ENCODE measurements around the gene DENND6A.
"Not testable (repeated sequence)": the region's sequence is repeated elsewhere in the genome, so short reads cannot be mapped to it uniquely, and the experiment has no call there.

The DENND6A gene

DNA sequence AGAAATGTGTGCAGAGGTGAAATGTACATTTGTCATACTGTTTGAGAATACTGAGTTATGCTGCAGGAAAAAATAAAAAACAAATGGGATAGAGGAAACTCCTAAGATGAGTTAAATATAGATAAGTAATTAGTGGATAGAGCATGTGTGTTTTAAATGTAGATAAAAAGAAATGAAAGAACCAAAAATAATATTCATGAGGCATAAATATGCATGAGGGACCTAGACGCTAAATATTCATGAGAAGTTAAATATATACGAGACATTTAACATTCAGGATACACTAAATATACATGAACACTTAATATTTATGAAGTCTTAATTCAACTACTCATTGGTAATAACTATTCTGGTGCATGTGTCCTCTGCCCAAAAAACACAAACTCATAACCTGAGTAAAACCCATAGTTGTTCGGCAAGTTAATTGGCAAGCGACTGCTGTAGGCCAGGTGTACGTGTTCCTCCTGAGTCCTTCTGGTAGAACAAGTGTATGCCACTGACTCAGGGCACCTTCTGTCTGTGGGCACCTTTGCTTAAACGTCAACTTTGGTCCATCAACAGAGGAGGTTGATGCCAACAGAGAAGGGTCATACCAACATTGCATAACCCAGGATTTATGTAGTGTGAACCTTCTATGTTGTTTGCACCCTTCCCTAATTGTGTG lies 24.5 kb upstream of the DENND6A start:
- no peaks in the 10 kb centered on the region for H3K4me1 Mint-ChIP-seq
- no peaks in the 10 kb centered on the region for H3K9me3 Mint-ChIP-seq
- H3K27me3 Mint-ChIP-seq, result peaks cover 3% of the 10 kb centered on the region
- DNase-seq (ENCODE audit: low spot score in 2 of 2) (no peak), ATAC-seq (replicated peaks; ENCODE audit: extremely low read depth, poor library complexity, severe bottlenecking) (no peak)
- H3K4me3 Mint-ChIP-seq, result no peak overlapping the region
- H3K27ac Mint-ChIP-seq (ENCODE audit: low read depth), result no peak overlapping the region
- no peaks in the 10 kb centered on the region for H3K36me3 Mint-ChIP-seq (ENCODE audit: insufficient read depth)

DNA sequence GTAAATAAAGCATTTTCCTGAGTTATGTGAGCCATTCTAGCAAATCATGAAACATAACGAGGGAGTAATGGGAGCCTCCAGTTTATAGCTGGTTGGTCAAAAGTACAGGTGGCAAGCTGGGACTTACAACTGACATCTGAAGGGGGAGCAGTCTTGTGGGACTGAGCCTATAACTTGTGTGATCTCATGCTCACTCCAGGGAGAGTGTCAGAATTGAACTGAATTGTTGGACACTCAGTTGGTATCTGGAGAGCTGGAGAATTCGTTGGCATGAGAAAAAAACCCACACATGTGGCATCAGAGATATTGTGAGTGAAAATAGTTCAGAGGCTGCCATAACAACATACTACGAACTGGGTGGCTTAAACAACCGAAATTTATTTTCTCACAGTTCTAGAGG lies 22.8 kb upstream of the DENND6A start:
- no peaks in the 10 kb centered on the region for H3K4me1 Mint-ChIP-seq
- no peaks in the 10 kb centered on the region for H3K27me3 Mint-ChIP-seq
- no peaks in the 10 kb centered on the region for H3K36me3 Mint-ChIP-seq (ENCODE audit: insufficient read depth)
- DNase-seq (ENCODE audit: low spot score in 2 of 2) (no peak), ATAC-seq (replicated peaks; ENCODE audit: extremely low read depth, poor library complexity, severe bottlenecking) (no peak)
- no peaks in the 10 kb centered on the region for H3K9me3 Mint-ChIP-seq
- no peak overlapping the region for H3K27ac Mint-ChIP-seq (ENCODE audit: low read depth)
- no peak overlapping the region for H3K4me3 Mint-ChIP-seq

DNA sequence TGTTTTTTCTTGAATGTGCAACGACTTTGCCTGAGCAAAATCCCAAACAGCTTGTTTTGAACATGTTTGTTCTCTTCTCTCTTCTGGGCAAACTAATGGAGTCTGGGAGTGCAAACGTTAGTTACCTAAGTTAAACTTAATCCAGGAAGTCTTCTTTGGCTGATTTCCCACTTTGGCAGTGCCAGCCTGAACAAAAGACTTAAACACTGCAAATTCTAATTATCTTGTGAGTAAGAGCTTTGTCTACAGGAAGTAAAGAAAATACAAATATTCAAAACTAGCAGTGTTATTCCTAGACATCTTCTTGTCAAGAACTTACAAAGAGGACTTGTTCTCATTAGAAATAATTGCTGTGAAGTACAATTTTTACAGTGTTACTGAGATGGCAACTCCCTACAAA lies 16.7 kb upstream of the DENND6A start:
- Mint-ChIP-seq H3K4me3 (no peak overlapping the region), H3K36me3 (ENCODE audit: insufficient read depth) (no peaks in the 10 kb centered on the region), H3K9me3 (no peaks in the 10 kb centered on the region), H3K4me1 (peaks cover 5% of the 10 kb centered on the region), H3K27ac (ENCODE audit: low read depth) (no peak overlapping the region), H3K27me3 (no peaks in the 10 kb centered on the region)
- DNase-seq (ENCODE audit: low spot score in 2 of 2), result no peak
- ATAC-seq (replicated peaks; ENCODE audit: extremely low read depth, poor library complexity, severe bottlenecking), result no peak

DNA sequence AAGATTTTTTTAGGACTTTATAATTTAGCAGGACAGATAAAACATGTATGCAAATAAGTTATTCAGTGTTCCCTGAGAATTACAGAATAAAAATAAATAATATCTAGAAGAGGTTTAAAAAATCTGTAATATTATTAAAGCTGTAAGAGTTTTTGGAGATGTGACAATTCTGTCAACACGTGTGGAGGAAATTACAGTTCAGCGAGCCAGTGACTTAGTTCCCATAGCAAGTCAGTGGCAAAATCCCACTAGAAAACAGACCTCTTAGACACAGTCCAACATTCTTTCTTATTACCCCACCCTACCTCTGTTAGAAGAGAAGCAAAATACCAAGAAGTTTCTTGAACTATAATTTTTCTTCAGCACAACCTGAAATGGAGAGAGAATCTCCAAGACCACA lies 16.2 kb upstream of the DENND6A start:
- H3K4me1 Mint-ChIP-seq, result peaks cover 5% of the 10 kb centered on the region
- no peaks in the 10 kb centered on the region for H3K27me3 Mint-ChIP-seq
- DNase-seq (ENCODE audit: low spot score in 2 of 2) (no peak), ATAC-seq (replicated peaks; ENCODE audit: extremely low read depth, poor library complexity, severe bottlenecking) (no peak)
- H3K27ac Mint-ChIP-seq (ENCODE audit: low read depth), result no peak overlapping the region
- no peak overlapping the region for H3K4me3 Mint-ChIP-seq
- H3K36me3 Mint-ChIP-seq (ENCODE audit: insufficient read depth), result no peaks in the 10 kb centered on the region
- H3K9me3 Mint-ChIP-seq, result no peaks in the 10 kb centered on the region

DNA sequence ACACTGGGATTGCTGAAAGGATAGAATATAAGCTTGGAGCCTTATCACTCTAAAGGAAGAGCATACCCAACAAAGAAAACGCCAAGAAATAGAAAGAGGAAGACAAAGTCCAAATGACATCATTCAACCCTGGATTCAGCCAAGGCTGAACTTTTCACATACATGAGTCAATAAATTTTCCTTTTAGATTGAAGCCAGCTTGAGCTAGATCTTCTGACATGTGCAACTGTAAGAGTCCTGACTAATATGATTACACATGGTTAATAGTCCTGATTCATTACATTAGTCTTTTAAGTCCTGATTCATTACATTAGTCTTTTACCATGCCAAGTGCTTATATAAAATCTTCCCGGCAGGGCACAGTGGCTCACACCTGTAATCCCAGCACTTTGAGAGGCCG lies 13.6 kb upstream of the DENND6A start:
- Mint-ChIP-seq H3K27me3 (no peaks in the 10 kb centered on the region), H3K27ac (ENCODE audit: low read depth) (no peak overlapping the region)
- no peak for DNase-seq (ENCODE audit: low spot score in 2 of 2)

DNA sequence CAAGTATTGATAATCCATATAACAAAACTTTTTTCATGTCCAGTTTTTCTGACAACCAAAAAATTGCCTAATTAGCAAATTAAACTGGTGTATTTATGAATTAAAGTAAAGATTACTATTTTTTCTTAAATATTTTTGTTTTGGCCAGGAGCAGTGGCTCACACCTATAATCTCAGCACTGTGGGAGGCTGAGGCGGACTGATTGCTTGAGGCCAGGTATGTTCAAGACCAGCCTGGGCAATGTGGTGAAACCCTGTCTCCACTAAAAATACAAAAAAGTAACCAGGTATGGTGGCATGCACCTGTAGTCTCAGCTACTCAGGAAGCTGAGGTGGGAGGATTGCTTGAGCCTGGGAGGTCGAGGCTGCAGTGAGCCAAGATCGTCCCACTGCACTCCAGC lies 12.5 kb upstream of the DENND6A start:
- not testable (repeated sequence) for H3K9me3 Mint-ChIP-seq; H3K27ac Mint-ChIP-seq (ENCODE audit: low read depth); H3K4me3 Mint-ChIP-seq; H3K27me3 Mint-ChIP-seq; DNase-seq (ENCODE audit: low spot score in 2 of 2); H3K4me1 Mint-ChIP-seq; H3K36me3 Mint-ChIP-seq (ENCODE audit: insufficient read depth); ATAC-seq (replicated peaks; ENCODE audit: extremely low read depth, poor library complexity, severe bottlenecking)

More for the DNA sequence above, 13.6 kb upstream of the DENND6A start:
- H3K4me3 Mint-ChIP-seq, result no peak overlapping the region
- no peak for ATAC-seq (replicated peaks; ENCODE audit: extremely low read depth, poor library complexity, severe bottlenecking)
- H3K9me3 Mint-ChIP-seq, result no peaks in the 10 kb centered on the region
- no peaks in the 10 kb centered on the region for H3K36me3 Mint-ChIP-seq (ENCODE audit: insufficient read depth)
- H3K4me1 Mint-ChIP-seq, result peaks cover 5% of the 10 kb centered on the region

DNA sequence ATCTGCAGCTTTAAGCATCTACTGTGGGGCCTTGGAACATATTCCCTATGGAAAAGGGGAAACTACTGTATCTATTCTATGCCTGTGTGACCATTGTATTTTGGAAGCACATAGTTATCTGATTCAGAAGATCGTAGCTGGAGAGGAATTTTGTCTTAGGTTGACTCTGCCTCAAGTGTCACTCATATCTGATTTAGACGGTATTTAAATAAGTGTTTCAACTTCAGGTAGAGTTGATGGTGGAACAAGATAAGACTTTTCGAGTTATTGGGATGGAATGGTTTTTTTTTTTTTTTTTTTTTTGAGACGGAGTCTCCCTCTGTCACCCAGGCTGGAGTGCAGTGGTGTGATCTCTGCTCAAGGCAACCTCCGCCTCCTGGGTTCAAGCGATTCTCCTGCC lies 8.9 kb upstream of the DENND6A start:
- Mint-ChIP-seq H3K27me3 (no peaks in the 10 kb centered on the region), H3K4me1 (no peaks in the 10 kb centered on the region), H3K36me3 (ENCODE audit: insufficient read depth) (peaks cover under 1% of the 10 kb centered on the region), H3K4me3 (no peak overlapping the region), H3K9me3 (no peaks in the 10 kb centered on the region), H3K27ac (ENCODE audit: low read depth) (no peak overlapping the region)
- DNase-seq (ENCODE audit: low spot score in 2 of 2), result no peak
- no peak for ATAC-seq (replicated peaks; ENCODE audit: extremely low read depth, poor library complexity, severe bottlenecking)

DNA sequence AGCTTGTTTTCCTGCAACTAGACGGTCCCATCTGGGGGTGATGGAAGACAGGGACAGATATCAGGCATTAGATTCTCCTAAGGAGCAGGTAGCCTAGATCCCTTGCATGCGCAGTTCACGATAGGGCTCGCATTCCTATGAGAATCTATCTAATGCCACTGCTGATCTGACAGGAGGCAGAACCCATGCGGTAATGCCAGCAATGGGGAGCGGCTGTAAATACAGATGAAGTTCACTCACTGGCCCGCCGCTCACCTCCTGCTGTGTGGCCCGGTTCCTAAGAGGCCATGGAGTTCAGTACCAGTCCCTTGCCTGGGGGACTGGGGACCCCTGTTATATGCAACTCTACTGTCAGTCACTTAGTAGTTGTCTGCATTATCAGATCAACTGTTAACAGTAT lies 7.9 kb upstream of the DENND6A start:
- peaks cover 1% of the 10 kb centered on the region for H3K36me3 Mint-ChIP-seq (ENCODE audit: insufficient read depth)
- DNase-seq (ENCODE audit: low spot score in 2 of 2) (no peak), ATAC-seq (replicated peaks; ENCODE audit: extremely low read depth, poor library complexity, severe bottlenecking) (no peak)
- H3K4me3 Mint-ChIP-seq, result no peak overlapping the region
- no peak overlapping the region for H3K27ac Mint-ChIP-seq (ENCODE audit: low read depth)
- no peaks in the 10 kb centered on the region for H3K9me3 Mint-ChIP-seq
- no peaks in the 10 kb centered on the region for H3K4me1 Mint-ChIP-seq
- no peaks in the 10 kb centered on the region for H3K27me3 Mint-ChIP-seq

DNA sequence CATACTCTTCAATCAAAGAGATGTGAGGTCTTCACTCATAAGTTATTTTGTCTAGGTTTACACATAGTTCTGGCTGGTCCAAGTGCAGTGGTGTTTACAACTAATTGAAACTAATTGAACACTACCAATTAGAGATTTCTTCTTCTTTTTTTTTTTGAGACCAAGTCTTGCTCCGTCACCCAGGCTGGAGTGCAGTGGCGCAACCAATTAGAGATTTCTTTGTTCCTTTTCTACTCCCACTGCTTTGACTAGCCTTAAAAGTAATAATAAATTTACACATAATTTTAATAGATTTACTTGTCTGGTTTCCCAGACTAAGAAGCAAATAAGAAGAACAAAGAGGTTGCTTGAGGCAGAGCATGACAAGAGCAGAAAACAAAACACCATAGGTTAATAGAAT lies 6.7 kb upstream of the DENND6A start:
- DNase-seq (ENCODE audit: low spot score in 2 of 2), result no peak
- no peaks in the 10 kb centered on the region for H3K9me3 Mint-ChIP-seq
- peaks cover 1% of the 10 kb centered on the region for H3K36me3 Mint-ChIP-seq (ENCODE audit: insufficient read depth)
- no peaks in the 10 kb centered on the region for H3K27me3 Mint-ChIP-seq
- H3K4me3 Mint-ChIP-seq, result no peak overlapping the region
- H3K27ac Mint-ChIP-seq (ENCODE audit: low read depth), result no peak overlapping the region
- no peak for ATAC-seq (replicated peaks; ENCODE audit: extremely low read depth, poor library complexity, severe bottlenecking)
- H3K4me1 Mint-ChIP-seq, result no peaks in the 10 kb centered on the region

DNA sequence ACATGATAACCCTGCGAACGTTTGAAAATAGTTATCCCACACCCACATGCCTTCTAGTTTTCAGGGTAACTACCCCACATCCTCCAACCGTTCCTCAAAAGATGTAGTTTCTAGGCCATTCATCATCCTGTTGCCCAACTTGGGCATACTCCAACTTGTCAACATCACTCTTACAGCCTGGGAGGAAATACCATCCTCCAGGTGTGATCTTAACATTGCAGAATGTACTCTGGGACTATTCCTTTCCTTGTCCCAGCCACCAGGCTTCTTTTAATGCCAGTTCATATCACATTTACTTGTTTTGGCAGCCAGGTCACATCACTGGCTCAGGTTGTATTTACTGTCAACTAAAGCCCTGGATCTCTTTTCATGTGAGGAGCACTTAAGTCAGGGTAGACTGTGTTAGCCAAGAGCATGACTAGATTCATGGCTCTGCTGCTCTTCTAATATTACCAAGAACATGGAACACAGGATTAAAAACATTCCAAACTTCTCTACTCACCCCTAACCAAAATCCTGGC lies 4.0 kb upstream of the DENND6A start:
- Mint-ChIP-seq H3K4me3 (no peak overlapping the region), H3K9me3 (no peaks in the 10 kb centered on the region), H3K36me3 (ENCODE audit: insufficient read depth) (peaks cover 12% of the 10 kb centered on the region), H3K4me1 (no peaks in the 10 kb centered on the region), H3K27ac (ENCODE audit: low read depth) (no peak overlapping the region), H3K27me3 (no peaks in the 10 kb centered on the region)
- no peak for ATAC-seq (replicated peaks; ENCODE audit: extremely low read depth, poor library complexity, severe bottlenecking)
- DNase-seq (ENCODE audit: low spot score in 2 of 2), result no peak

DNA sequence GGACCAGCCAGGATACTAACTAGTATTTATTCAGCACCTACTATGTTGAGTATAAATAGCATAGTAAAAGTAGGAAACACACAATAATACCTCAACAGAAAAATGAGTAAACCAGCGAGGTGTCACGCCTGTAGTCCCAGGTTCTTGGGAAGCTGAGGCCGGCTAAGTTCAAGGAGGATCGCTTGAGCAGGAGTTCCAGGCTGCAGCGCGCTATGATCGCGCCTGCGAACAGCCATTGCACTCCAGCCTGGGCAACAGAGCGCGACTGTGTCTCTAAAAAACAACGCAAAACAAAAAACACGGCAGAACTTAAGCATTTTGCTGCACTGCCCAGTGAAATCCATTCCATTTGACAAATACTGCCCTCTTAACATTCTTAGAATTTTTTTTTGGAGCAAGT lies 1.3 kb upstream of the DENND6A start:
- Mint-ChIP-seq H3K4me3 (peak overlapping the region; percentile 85), H3K4me1 (peaks cover 19% of the 10 kb centered on the region), H3K27ac (ENCODE audit: low read depth) (no peak overlapping the region), H3K36me3 (ENCODE audit: insufficient read depth) (peaks cover 17% of the 10 kb centered on the region), H3K9me3 (no peaks in the 10 kb centered on the region), H3K27me3 (no peaks in the 10 kb centered on the region)
- no peak for ATAC-seq (replicated peaks; ENCODE audit: extremely low read depth, poor library complexity, severe bottlenecking)
- DNase-seq (ENCODE audit: low spot score in 2 of 2), result no peak

DNA sequence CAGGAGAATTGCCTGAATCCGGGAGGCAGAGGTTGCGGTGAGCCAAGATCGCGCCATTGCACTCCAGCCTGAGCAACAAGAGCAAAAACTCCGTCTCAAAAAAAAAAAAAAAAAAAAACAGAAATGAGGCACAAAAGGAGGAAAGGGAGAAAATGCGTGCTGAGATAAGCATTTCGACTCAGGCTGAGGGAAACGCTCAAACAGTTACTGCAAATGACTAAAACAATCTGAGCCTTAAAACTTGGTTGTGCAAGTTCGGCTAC lies 813 bp downstream of the DENND6A start:
- H3K4me3 Mint-ChIP-seq, result peak overlapping the region; percentile 85
- H3K4me1 Mint-ChIP-seq, result peaks cover 33% of the 10 kb centered on the region
- H3K27me3 Mint-ChIP-seq; ATAC-seq (replicated peaks; ENCODE audit: extremely low read depth, poor library complexity, severe bottlenecking); H3K9me3 Mint-ChIP-seq; DNase-seq (ENCODE audit: low spot score in 2 of 2): not testable (repeated sequence)
- H3K36me3 Mint-ChIP-seq (ENCODE audit: insufficient read depth), result peaks cover 22% of the 10 kb centered on the region
- peak overlapping the region; percentile 96 for H3K27ac Mint-ChIP-seq (ENCODE audit: low read depth)

DNA sequence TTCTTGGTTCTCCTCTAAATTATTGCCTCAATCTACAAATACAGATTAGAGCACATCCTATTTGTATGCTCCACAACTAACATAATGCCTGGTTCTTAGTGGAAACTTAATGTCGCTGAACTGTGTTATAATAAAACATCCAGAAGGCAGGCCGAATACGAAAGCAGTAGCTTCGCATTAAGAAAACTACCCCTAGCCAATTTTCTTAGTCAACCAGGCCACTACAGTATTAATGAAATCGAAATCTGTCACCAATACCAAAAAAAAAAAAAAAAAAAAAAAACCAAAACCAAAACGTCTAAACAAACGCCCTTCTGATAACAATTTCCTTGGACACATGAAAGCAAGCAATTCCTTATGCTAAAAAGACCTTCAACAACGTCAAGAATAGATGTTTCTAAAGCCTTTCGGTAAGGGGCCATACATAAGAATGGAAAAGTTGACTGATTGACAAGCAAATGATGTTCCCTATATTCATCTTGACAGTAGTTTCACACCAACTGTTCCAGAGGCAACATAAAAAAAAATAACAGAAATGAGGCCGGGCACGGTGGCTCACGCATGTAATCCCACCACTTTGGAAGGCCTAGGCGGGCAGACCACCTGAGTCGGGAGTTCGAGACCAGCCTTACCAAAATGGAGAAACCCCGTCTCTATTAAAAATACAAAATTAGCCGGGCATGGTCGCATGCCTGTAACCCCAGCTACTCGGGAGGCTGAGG lies 1.3 kb downstream of the DENND6A start:
- Mint-ChIP-seq H3K27ac (ENCODE audit: low read depth) (peak overlapping the region; percentile 96), H3K4me3 (peak overlapping the region; percentile 85), H3K4me1 (peaks cover 38% of the 10 kb centered on the region), H3K27me3 (no peaks in the 10 kb centered on the region), H3K36me3 (ENCODE audit: insufficient read depth) (peaks cover 23% of the 10 kb centered on the region), H3K9me3 (no peaks in the 10 kb centered on the region)
- DNase-seq (ENCODE audit: low spot score in 2 of 2), result no peak
- no peak for ATAC-seq (replicated peaks; ENCODE audit: extremely low read depth, poor library complexity, severe bottlenecking)
